CD4-positive, alpha-beta memory T cell (primary cell): ENCODE results near the gene TBX6. TPM values are rescaled to one million over a fixed set of nuclear protein-coding genes. Genes with fewer than 3 reads are reported as not detected.
A peak's percentile ranks its signal among the peaks of the same experiment; 100 is the strongest.
"Not testable (repeated sequence)": the region's sequence is repeated elsewhere in the genome, so short reads cannot be mapped to it uniquely, and the experiment has no call there.

Experiments used
- CTCF ChIA-PET: fragments of 350-600 bp; sonication (Branson Sonifier 250); formaldehyde crosslinking; loops from one replicate; lab custom pipeline; 2021; ENCODE audit warnings: inconsistent platforms; ENCODE audit not compliant: partially characterized antibody; lab: Charles Lee
- POLR2A ChIA-PET: fragments of 350-600 bp; sonication (Branson Sonifier 250); formaldehyde crosslinking; loops from one replicate; lab custom pipeline; 2021; ENCODE audit not compliant: partially characterized antibody; lab: Charles Lee
- DNase-seq, 5 donors: peaks; one replicate each; pipeline versions ENCODE4 v3.0.0 to v3.0.0-alpha.2; 2020 to 2022; ENCODE audit warnings: mixed read lengths in 1 of 5
- H3K27ac ChIP-seq: one replicate; pipeline ENCODE4 v1.7.0; 2013; ENCODE audit warnings: low read depth, low read length
- H3K27me3 ChIP-seq: 2 replicates; pipeline ENCODE4 v1.7.0; 2013; ENCODE audit warnings: mild to moderate bottlenecking, low read length, moderate library complexity; ENCODE audit not compliant: insufficient read depth
- H3K36me3 ChIP-seq: 2 replicates; pipeline ENCODE4 v1.7.0; 2013; ENCODE audit warnings: mild to moderate bottlenecking, low read length, moderate library complexity; ENCODE audit not compliant: insufficient read depth
- H3K4me1 ChIP-seq: 2 replicates; pipeline ENCODE4 v1.7.0; 2013; ENCODE audit warnings: mild to moderate bottlenecking, low read length, moderate library complexity; ENCODE audit not compliant: insufficient read depth
- H3K4me3 ChIP-seq, 2 donors: one replicate each; pipeline ENCODE4 v1.7.0; 2013; ENCODE audit warnings: low read length in 2 of 2, mild to moderate bottlenecking in 1 of 2
- H3K9me3 ChIP-seq, 2 donors: one replicate each; pipeline ENCODE4 v1.7.0; 2013; ENCODE audit warnings: low read length in 2 of 2, control low read depth in 1 of 2; ENCODE audit not compliant: control insufficient read depth in 1 of 2
- H3K27ac Mint-ChIP-seq, 7 donors: one replicate each; pipeline ENCODE4 v1.8.0; 2020 to 2021; ENCODE audit warnings: mixed read lengths in 7 of 7, mild to moderate bottlenecking in 6 of 7, inconsistent platforms in 3 of 7, moderate library complexity in 3 of 7
- H3K27me3 Mint-ChIP-seq, 2 donors: one replicate each; pipeline ENCODE4 v1.8.0; 2020 to 2021; ENCODE audit warnings: mixed read lengths in 2 of 2
- H3K36me3 Mint-ChIP-seq, 2 donors: one replicate each; pipeline ENCODE4 v1.8.0; 2020 to 2021; ENCODE audit warnings: mixed read lengths in 2 of 2, inconsistent platforms in 1 of 2, mild to moderate bottlenecking in 1 of 2
- H3K4me1 Mint-ChIP-seq, 4 donors: one replicate each; pipeline ENCODE4 v1.8.0; 2020 to 2021; ENCODE audit warnings: mixed read lengths in 4 of 4, mild to moderate bottlenecking in 1 of 4
- H3K4me3 Mint-ChIP-seq, 8 donors: one replicate each; pipeline ENCODE4 v1.8.0; 2020 to 2021; ENCODE audit warnings: mixed read lengths in 8 of 8, mild to moderate bottlenecking in 7 of 8, moderate library complexity in 6 of 8, inconsistent platforms in 3 of 8
- H3K9me3 Mint-ChIP-seq, 8 donors: one replicate each; pipeline ENCODE4 v1.8.0; 2020 to 2021; ENCODE audit warnings: mixed read lengths in 8 of 8, mild to moderate bottlenecking in 5 of 8, inconsistent platforms in 3 of 8, moderate library complexity in 1 of 8
- intact Hi-C: fragments of 100-400 bp; cut with micrococcal nuclease; formaldehyde crosslinking; loops from one replicate; pipeline ENCODE4 v1.15.1; 2023
- polyA plus RNA-seq, 2 donors: library from polyadenylated mRNA; unstranded; fragments of 300-500 nt; fragmentation: Illumina TruSeq; gene quantifications; one replicate each; pipeline ENCODE4 v1.2.3, GENCODE V29; 2021
- total RNA-seq, 2 experiments: library from RNA; stranded (reverse); gene quantifications; one replicate each; pipeline ENCODE4 v1.2.3, GENCODE V29; 2021

The TBX6 gene
- total and polyA plus RNA-seq, 4 experiments from 2014 or later, result 0.36 to 1.4 (median 1.3) TPM; not detected in 1

DNA sequence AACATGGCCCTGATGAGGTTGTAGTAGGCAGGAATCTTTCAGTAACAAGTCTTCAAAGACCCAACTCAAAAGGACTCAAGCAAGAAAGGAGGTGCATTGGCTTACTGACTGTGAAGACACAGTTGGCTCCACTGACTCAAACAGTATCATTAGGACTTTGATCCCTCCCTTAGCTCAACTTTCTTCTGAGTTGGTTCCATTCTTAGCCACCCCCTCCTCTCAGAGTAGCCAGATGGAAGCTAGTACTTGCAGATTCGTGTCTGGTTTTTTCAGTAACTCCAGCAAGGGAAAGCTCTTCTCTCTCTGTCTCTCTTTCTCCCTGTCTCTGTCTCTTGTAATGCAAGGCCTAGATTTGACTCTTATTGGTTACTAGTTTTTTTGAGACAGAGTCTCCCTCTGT lies 36.3 kb upstream of the TBX6 start:
- CTCF ChIA-PET, result no interaction called here
- Mint-ChIP-seq H3K9me3 (peaks cover 0 to 9% (median 3%) of the 10 kb centered on the region in 8 donors), H3K36me3 (peaks cover 0 to 2% of the 10 kb centered on the region in 2 donors), H3K4me1 (peaks cover 0 to 14% (median 4%) of the 10 kb centered on the region in 4 donors), H3K27me3 (no peaks in the 10 kb centered on the region), H3K4me3 (no peak overlapping the region), H3K27ac (no peak overlapping the region)
- Histone ChIP-seq H3K4me3 (no peak overlapping the region), H3K27ac (no peak overlapping the region), H3K27me3 (no peaks in the 10 kb centered on the region), H3K4me1 (peaks cover 5% of the 10 kb centered on the region), H3K36me3 (no peaks in the 10 kb centered on the region), H3K9me3 (no peaks in the 10 kb centered on the region)
- POLR2A ChIA-PET, result interaction anchor here (2.6 kb wide), 1 partner anchor 55 kb away, joined by 8 read pairs; the partner anchor contains the start of gene CORO1A
- intact Hi-C loops, result loop anchor here (10.0 kb wide), 1 partner anchor 277 kb away; the partner anchor contains the start of gene ZNF771
- DNase-seq, result no peak

GRCh38 chr16:30125690-30126089 lies 34.0 kb upstream of the TBX6 start:
- H3K4me1 Mint-ChIP-seq, result peaks cover 9 to 26% (median 13%) of the 10 kb centered on the region in 4 donors
- not testable (repeated sequence) for H3K27me3 ChIP-seq, H3K9me3 Mint-ChIP-seq, H3K27me3 Mint-ChIP-seq, H3K36me3 ChIP-seq, DNase-seq, H3K27ac ChIP-seq, H3K9me3 ChIP-seq, H3K4me3 ChIP-seq, H3K27ac Mint-ChIP-seq, H3K4me3 Mint-ChIP-seq, H3K36me3 Mint-ChIP-seq
- CTCF ChIA-PET, result interaction anchor here (1.2 kb wide), 1 partner anchor 13 kb away, joined by 4 read pairs; no protein-coding TSS in a partner anchor
- H3K4me1 ChIP-seq, result peaks cover 21% of the 10 kb centered on the region
- POLR2A ChIA-PET, result interaction anchor here (0.6 to 1.2 kb wide), 2 partner anchors 59 to 399 kb away, joined by 3 to 6 read pairs; no protein-coding TSS in a partner anchor
- intact Hi-C loops, result loop anchor here (10.0 kb wide), 1 partner anchor 279 kb away; the partner anchor contains the start of gene ZNF771

GRCh38 chr16:30124985-30125379 lies 33.3 kb upstream of the TBX6 start:
- DNase-seq, result no peak
- H3K9me3 Mint-ChIP-seq, result no peaks in the 10 kb centered on the region
- H3K4me1 Mint-ChIP-seq, result peaks cover 8 to 31% (median 16%) of the 10 kb centered on the region in 4 donors
- H3K36me3 Mint-ChIP-seq, result peaks cover 0 to 9% of the 10 kb centered on the region in 2 donors
- H3K27ac Mint-ChIP-seq, result no peak overlapping the region
- H3K4me3 ChIP-seq, result no peak overlapping the region
- POLR2A ChIA-PET, result interaction anchor here (1.2 kb wide), 1 partner anchor 60 kb away, joined by 6 read pairs; no protein-coding TSS in a partner anchor
- no peaks in the 10 kb centered on the region for H3K36me3 ChIP-seq
- peaks cover 25% of the 10 kb centered on the region for H3K4me1 ChIP-seq
- intact Hi-C loops, result loop anchor here (5.0 to 10.0 kb wide), 2 partner anchors 38 to 280 kb away; partner anchors contain the start of gene ZNF771
- no peaks in the 10 kb centered on the region for H3K27me3 ChIP-seq
- H3K4me3 Mint-ChIP-seq, result no peak overlapping the region
- H3K27me3 Mint-ChIP-seq, result no peaks in the 10 kb centered on the region
- H3K27ac ChIP-seq, result no peak overlapping the region
- CTCF ChIA-PET, result interaction anchor here (1.8 kb wide), 1 partner anchor 12 kb away, joined by 5 read pairs; the partner anchor contains the start of gene GDPD3
- H3K9me3 ChIP-seq, result no peaks in the 10 kb centered on the region

DNA sequence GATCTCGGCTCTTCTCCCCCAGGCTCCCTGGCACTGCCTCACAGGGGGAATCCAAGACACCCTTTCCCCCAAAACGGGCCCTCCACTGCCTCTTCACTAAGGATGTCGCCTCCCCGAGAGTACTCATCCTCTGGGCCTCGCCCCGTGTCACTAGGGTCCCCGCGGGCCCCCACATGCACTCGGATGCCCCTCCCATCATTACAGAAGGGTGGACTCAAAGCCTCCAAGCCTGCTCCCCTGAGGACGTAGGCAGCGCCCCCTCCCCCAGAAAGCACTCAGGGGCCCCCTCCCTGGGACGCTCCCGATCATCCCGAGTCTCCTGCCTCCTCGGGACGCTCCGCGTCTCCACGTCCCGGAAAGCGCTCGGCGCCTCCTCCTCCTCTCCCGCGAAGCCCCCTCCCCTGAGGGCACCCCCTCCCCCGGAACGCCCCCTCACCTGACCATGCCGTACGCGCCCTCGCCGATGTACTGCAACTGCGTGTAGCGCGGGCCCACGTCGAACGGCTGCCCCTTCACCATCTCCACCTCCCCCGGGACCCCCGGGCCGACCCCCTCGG lies 31.0 kb upstream of the TBX6 start:
- peak overlapping the region; percentile 86 to 92 (median 90) for H3K4me3 Mint-ChIP-seq
- CTCF ChIA-PET, result interaction anchor here (1.0 to 1.5 kb wide), 2 partner anchors 31 to 63 kb away, joined by 3 read pairs; partner anchors contain the start of gene TBX6
- no peaks in the 10 kb centered on the region for H3K9me3 Mint-ChIP-seq
- H3K36me3 ChIP-seq, result peaks cover 4% of the 10 kb centered on the region
- H3K27ac Mint-ChIP-seq, result peak overlapping the region; percentile 81 to 93 (median 88)
- H3K27me3 Mint-ChIP-seq, result no peaks in the 10 kb centered on the region
- peak overlapping the region; percentile 70 for H3K27ac ChIP-seq
- POLR2A ChIA-PET, result interaction anchor here (1.0 to 2.4 kb wide), 7 partner anchors 8 to 295 kb away, joined by 3 to 38 read pairs (median 12); partner anchors contain the start of genes ALDOA, CORO1A, GDPD3 and TBX6
- H3K4me1 Mint-ChIP-seq, result peaks cover 8 to 38% (median 20%) of the 10 kb centered on the region in 4 donors
- intact Hi-C loops, result loop anchor here (1.0 to 10.0 kb wide), 4 partner anchors 26 to 282 kb away; partner anchors contain the start of genes ALDOA, YPEL3 and ZNF771
- DNase-seq, result peak in 1 of 5 donors; percentile 54
- no peaks in the 10 kb centered on the region for H3K27me3 ChIP-seq
- H3K9me3 ChIP-seq, result no peaks in the 10 kb centered on the region
- peaks cover 8 to 20% of the 10 kb centered on the region in 2 donors for H3K36me3 Mint-ChIP-seq
- peak overlapping the region; percentile 52 to 82 for H3K4me3 ChIP-seq
- H3K4me1 ChIP-seq, result peaks cover 25% of the 10 kb centered on the region

GRCh38 chr16:30121741-30122571 lies 30.2 kb upstream of the TBX6 start:
- Mint-ChIP-seq H3K27ac (peak overlapping the region; percentile 75 to 93 (median 91)), H3K27me3 (no peaks in the 10 kb centered on the region), H3K9me3 (no peaks in the 10 kb centered on the region), H3K36me3 (peaks cover 8 to 22% of the 10 kb centered on the region in 2 donors), H3K4me3 (peak overlapping the region; percentile 86 to 92 (median 90)), H3K4me1 (peaks cover 8 to 38% (median 20%) of the 10 kb centered on the region in 4 donors)
- no peaks in the 10 kb centered on the region for H3K27me3 ChIP-seq
- CTCF ChIA-PET, result interaction anchor here (1.0 kb wide), 1 partner anchor 64 kb away, joined by 3 read pairs; no protein-coding TSS in a partner anchor
- H3K36me3 ChIP-seq, result peaks cover 11% of the 10 kb centered on the region
- peak overlapping the region; percentile 70 for H3K27ac ChIP-seq
- peak overlapping the region; percentile 52 to 82 for H3K4me3 ChIP-seq
- intact Hi-C loops, result loop anchor here (2.0 to 10.0 kb wide), 3 partner anchors 25 to 283 kb away; partner anchors contain the start of genes YPEL3 and ZNF771
- H3K4me1 ChIP-seq, result peaks cover 25% of the 10 kb centered on the region
- POLR2A ChIA-PET, result interaction anchor here (1.4 to 2.4 kb wide), 5 partner anchors 10 to 64 kb away, joined by 3 to 21 read pairs (median 5); partner anchors contain the start of genes CORO1A and YPEL3
- no peaks in the 10 kb centered on the region for H3K9me3 ChIP-seq
- no peak for DNase-seq

GRCh38 chr16:30120340-30121105 lies 28.8 kb upstream of the TBX6 start:
- ChIA-PET CTCF (interaction anchor here (0.7 to 1.9 kb wide), 3 partner anchors 23 to 65 kb away, joined by 3 to 8 read pairs (median 4); partner anchors contain the start of gene TBX6), POLR2A (interaction anchor here (0.6 to 2.4 kb wide), 7 partner anchors 9 to 524 kb away, joined by 3 to 21 read pairs (median 4); partner anchors contain the start of genes CORO1A and YPEL3)
- peaks cover 8 to 39% (median 21%) of the 10 kb centered on the region in 4 donors for H3K4me1 Mint-ChIP-seq
- intact Hi-C loops, result loop anchor here (5.0 to 10.0 kb wide), 2 partner anchors 33 to 284 kb away; partner anchors contain the start of gene ZNF771
- Histone ChIP-seq H3K9me3 (no peaks in the 10 kb centered on the region), H3K4me3 (no peak overlapping the region), H3K4me1 (peaks cover 26% of the 10 kb centered on the region), H3K27ac (no peak overlapping the region), H3K36me3 (peaks cover 18% of the 10 kb centered on the region), H3K27me3 (no peaks in the 10 kb centered on the region)
- no peaks in the 10 kb centered on the region for H3K27me3 Mint-ChIP-seq
- no peak for DNase-seq
- H3K36me3 Mint-ChIP-seq, result peaks cover 8 to 24% of the 10 kb centered on the region in 2 donors
- H3K9me3 Mint-ChIP-seq, result no peaks in the 10 kb centered on the region
- peak overlapping the region in 4 of 7 donors; percentile 15 to 88 (median 64) for H3K27ac Mint-ChIP-seq
- peak overlapping the region in 6 of 8 donors; percentile 15 to 75 (median 46) for H3K4me3 Mint-ChIP-seq
